Upper lobe of right lung (tissue), 1 donor: ENCODE results near the gene FITM1. TPM values are rescaled to one million over a fixed set of nuclear protein-coding genes. Genes with fewer than 3 reads are reported as not detected.

Experiments
- ATAC-seq: fragments of 200-7000 bp; cut with Tn5 transposase; one replicate; pipeline ENCODE4 v1.9.1; 2020; ENCODE audit warnings: mild to moderate bottlenecking, moderate library complexity
- DNase-seq: peaks from one replicate; pipeline ENCODE4 v3.0.0-alpha.2; 2020
- H3K27ac ChIP-seq: fragments of 200-600 bp; one replicate; pipeline ENCODE4 v1.8.0; 2022
- H3K27me3 ChIP-seq: fragments of 200-600 bp; one replicate; pipeline ENCODE4 v1.8.0; 2022; ENCODE audit warnings: mild to moderate bottlenecking
- H3K36me3 ChIP-seq: fragments of 200-600 bp; one replicate; pipeline ENCODE4 v1.8.0; 2022
- H3K4me1 ChIP-seq: fragments of 200-600 bp; one replicate; pipeline ENCODE4 v1.8.0; 2022
- H3K4me3 ChIP-seq: fragments of 200-600 bp; one replicate; pipeline ENCODE4 v1.8.0; 2022; ENCODE audit warnings: mild to moderate bottlenecking
- H3K9me3 ChIP-seq: fragments of 200-600 bp; one replicate; pipeline ENCODE4 v1.8.0; 2022
- intact Hi-C: fragments of 100-400 bp; cut with DNase I; formaldehyde crosslinking; loops from one replicate; pipeline ENCODE4 v1.11.0; 2022
- total RNA-seq: library from RNA; stranded (reverse); fragmentation: NEBNext Ultra II Directional; extraction: Animal tissue kit (Norgen Biotek cat#: 25700); gene quantifications from one replicate; pipeline ENCODE4 v1.2.1, GENCODE V29; 2021
- TF ChIP-seq, protein P1 (sequence below): fragments of 200-600 bp; IDR thresholded peaks from one replicate; pipeline ENCODE4 v1.8.0; 2022; ENCODE audit warnings: antibody characterized with exemption
- donor health status: DM: no; HTN: yes; CAD: no; lungs with severe emphysema.

Gene FITM1
- total RNA-seq, 1 donor from 2014 or later, result 1.1 TPM

DNA sequence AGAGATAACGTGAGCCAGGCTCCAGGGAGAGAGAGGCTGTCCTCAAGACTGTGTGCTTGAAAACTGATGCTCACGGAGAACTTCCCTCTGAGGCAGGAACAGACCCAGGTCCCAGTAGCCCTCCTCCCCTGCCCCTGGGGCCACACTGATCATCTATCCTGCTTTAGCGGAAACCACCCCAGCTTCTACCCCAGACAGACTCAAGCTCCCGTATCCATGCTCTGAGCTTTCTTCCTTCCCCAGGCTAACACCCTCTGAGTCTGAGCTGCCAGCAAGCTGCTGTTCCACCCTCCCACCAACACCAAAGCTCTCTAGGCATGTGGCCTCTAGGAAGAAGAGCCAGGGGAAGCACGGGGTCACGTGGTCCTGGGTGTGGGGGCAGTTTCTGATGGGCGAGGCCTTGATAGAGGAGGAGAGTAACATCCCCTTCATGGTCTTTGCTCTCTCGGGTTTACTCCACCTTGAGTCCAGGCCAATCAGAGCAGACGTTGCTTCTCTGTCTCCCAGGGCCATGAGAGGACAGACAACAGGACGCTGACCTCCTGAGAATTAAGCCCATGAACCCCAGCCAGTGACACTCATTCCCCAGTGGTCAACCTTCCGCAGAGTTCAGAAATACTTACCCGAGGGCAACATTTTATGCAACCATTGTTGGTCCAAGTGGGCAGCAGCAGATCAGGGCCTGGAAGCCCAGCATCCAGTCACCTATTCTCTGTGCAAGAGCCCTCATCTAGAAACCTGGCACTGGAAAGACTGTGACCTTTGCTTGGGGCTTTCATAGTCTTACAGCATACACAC, 35.0 kb upstream of the FITM1 start:
- Histone ChIP-seq H3K27ac (peak overlapping the region; percentile 97), H3K36me3 (peaks cover 27% of the 10 kb centered on the region), H3K4me3 (peak overlapping the region; percentile 97), H3K4me1 (peaks cover 20% of the 10 kb centered on the region), H3K9me3 (no peaks in the 10 kb centered on the region), H3K27me3 (no peaks in the 10 kb centered on the region)
- TF ChIP-seq, protein P1, sequence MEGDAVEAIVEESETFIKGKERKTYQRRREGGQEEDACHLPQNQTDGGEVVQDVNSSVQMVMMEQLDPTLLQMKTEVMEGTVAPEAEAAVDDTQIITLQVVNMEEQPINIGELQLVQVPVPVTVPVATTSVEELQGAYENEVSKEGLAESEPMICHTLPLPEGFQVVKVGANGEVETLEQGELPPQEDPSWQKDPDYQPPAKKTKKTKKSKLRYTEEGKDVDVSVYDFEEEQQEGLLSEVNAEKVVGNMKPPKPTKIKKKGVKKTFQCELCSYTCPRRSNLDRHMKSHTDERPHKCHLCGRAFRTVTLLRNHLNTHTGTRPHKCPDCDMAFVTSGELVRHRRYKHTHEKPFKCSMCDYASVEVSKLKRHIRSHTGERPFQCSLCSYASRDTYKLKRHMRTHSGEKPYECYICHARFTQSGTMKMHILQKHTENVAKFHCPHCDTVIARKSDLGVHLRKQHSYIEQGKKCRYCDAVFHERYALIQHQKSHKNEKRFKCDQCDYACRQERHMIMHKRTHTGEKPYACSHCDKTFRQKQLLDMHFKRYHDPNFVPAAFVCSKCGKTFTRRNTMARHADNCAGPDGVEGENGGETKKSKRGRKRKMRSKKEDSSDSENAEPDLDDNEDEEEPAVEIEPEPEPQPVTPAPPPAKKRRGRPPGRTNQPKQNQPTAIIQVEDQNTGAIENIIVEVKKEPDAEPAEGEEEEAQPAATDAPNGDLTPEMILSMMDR, result no peak
- intact Hi-C loops, result no loop called here
- ATAC-seq, result peak; percentile 40
- DNase-seq, result peak; percentile 86

DNA sequence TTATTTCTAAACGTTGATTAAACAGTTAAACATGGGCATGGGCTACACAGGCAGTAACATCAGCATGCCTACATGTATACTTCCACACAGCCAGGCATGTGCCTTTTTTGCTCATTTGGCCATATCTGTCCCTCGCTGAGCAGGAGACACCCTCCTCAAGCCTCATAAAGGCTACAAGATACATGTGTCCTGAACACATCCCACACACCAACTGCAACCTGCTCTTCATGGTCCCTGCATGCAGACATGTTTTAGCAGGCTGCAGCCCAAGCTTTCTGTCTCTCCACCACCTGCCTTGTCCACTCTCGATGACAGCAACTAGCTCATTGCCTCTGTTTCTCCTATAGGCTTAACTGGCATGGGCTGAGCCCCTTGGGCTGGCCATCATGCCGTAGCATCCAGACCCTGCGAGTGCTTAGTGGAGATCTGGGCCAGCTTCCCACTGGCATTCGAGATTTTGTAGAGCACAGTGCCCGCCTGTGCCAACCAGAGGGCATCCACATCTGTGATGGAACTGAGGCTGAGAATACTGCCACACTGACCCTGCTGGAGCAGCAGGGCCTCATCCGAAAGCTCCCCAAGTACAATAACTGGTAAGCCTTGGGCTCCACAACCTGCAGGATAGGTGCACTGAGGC, 33.8 kb upstream of the FITM1 start:
- intact Hi-C loops, result no loop called here
- peak; percentile 35 for DNase-seq
- no peak overlapping the region for H3K27ac ChIP-seq

DNA sequence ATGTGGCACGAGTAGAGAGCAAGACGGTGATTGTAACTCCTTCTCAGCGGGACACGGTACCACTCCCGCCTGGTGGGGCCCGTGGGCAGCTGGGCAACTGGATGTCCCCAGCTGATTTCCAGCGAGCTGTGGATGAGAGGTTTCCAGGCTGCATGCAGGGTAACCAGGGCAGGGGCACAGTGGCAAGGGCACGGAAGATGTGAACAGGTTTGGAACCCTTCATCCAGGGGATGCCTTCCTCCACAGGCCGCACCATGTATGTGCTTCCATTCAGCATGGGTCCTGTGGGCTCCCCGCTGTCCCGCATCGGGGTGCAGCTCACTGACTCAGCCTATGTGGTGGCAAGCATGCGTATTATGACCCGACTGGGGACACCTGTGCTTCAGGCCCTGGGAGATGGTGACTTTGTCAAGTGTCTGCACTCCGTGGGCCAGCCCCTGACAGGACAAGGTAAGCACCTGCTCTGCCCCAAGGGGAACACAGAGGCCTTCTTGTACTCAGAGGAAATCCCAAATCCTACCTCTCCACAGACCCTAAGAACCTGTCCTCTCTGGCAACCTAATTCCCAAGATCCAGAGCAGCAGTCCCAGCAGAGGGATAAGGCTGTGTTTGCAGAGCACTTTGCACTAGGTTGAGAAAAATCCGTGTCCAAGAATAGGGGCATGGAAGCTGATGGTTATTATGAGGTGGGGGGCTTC, 32.1 kb upstream of the FITM1 start:
- Histone ChIP-seq H3K4me1 (peaks cover 15% of the 10 kb centered on the region), H3K27me3 (no peaks in the 10 kb centered on the region), H3K27ac (no peak overlapping the region), H3K9me3 (no peaks in the 10 kb centered on the region), H3K36me3 (peaks cover 35% of the 10 kb centered on the region), H3K4me3 (no peak overlapping the region)
- TF ChIP-seq, protein P1, result no peak
- DNase-seq (peak; percentile 57), ATAC-seq (no peak)
- intact Hi-C loops, result no loop called here

More for the DNA sequence above, 33.8 kb upstream of the FITM1 start:
- no peaks in the 10 kb centered on the region for H3K27me3 ChIP-seq
- H3K4me3 ChIP-seq, result no peak overlapping the region
- H3K4me1 ChIP-seq, result peaks cover 20% of the 10 kb centered on the region
- no peaks in the 10 kb centered on the region for H3K9me3 ChIP-seq
- no peak for ATAC-seq
- H3K36me3 ChIP-seq, result peaks cover 35% of the 10 kb centered on the region
- TF ChIP-seq, protein P1, result no peak

DNA sequence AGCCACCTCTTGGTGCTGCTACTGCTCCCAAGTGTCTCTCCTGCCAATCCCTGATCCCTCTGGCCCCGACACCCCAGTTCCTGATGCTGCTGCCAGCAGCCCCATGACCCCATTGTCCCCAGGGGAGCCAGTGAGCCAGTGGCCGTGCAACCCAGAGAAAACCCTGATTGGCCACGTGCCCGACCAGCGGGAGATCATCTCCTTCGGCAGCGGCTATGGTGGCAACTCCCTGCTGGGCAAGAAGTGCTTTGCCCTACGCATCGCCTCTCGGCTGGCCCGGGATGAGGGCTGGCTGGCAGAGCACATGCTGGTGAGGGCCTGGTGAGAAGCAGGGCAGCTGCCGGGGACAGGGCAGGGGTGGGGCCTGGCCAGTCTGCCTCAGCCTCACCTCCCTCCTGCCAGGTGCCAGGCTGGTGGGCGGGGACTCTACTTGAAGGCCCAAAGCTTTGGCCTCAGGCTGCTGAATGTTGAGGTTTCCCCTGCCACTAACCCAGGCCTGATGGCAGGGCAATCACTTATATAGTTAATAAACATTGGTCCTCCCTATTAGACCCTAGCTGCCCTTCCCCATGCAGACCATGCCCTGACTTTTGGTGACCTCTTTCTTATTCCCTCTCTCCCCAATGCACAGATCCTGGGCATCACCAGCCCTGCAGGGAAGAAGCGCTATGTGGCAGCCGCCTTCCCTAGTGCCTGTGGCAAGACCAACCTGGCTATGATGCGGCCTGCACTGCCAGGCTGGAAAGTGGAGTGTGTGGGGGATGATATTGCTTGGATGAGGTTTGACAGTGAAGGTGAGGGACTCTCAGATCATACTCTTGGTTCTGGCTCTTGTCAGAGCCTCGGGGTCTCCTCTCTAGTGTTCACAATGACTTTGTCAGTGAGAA, 31.3 kb upstream of the FITM1 start:
- H3K36me3 ChIP-seq, result peaks cover 35% of the 10 kb centered on the region
- intact Hi-C loops, result no loop called here
- ATAC-seq, result no peak
- H3K27me3 ChIP-seq, result no peaks in the 10 kb centered on the region
- peaks cover 10% of the 10 kb centered on the region for H3K4me1 ChIP-seq
- peak; percentile 63 for DNase-seq
- no peak overlapping the region for H3K27ac ChIP-seq
- H3K4me3 ChIP-seq, result no peak overlapping the region
- TF ChIP-seq, protein P1, result no peak
- H3K9me3 ChIP-seq, result no peaks in the 10 kb centered on the region
